ENCODE data around the gene EPHA1.

- TF ChIP-seq CTCF (IDR thresholded peaks at IDR 0.05), result no peak
- no peak for TF ChIP-seq POLR2A (IDR thresholded peaks at IDR 0.05)
- no peak for TF ChIP-seq EP300 (IDR thresholded peaks at IDR 0.05)
These were observed 10.7 kb downstream of the EPHA1 start for GRCh38 chr7:143397710-143398530.

Data from tibial nerve (tissue), 4 donors.